CD8-positive, alpha-beta memory T cell (primary cell): Measurements from ENCODE around the gene TAF11. TPM values are rescaled to one million over a fixed set of nuclear protein-coding genes. Genes with fewer than 3 reads are reported as not detected.

ENCODE experiments used
- CTCF ChIA-PET: fragments of 350-600 bp; sonication (Branson Sonifier 250); formaldehyde crosslinking; loops from one replicate; lab custom pipeline; 2021; ENCODE audit warnings: antibody characterized with exemption; lab: Charles Lee
- POLR2A ChIA-PET: fragments of 350-600 bp; sonication (Branson Sonifier 250); formaldehyde crosslinking; loops from one replicate; lab custom pipeline; 2021; ENCODE audit warnings: antibody characterized with exemption; lab: Charles Lee
- DNase-seq, 5 donors: peaks; one replicate each; pipeline versions ENCODE4 v3.0.0 to v3.0.0-alpha.2; 2020 to 2022; ENCODE audit warnings: mixed read lengths in 1 of 5
- H3K27ac ChIP-seq: one replicate; pipeline ENCODE4 v1.7.0; 2013; ENCODE audit warnings: low read depth, mild to moderate bottlenecking, low read length, moderate library complexity
- H3K27me3 ChIP-seq: 2 replicates; pipeline ENCODE4 v1.7.0; 2013; ENCODE audit warnings: low read length, mild to moderate bottlenecking; ENCODE audit not compliant: insufficient read depth, poor library complexity, severe bottlenecking
- H3K36me3 ChIP-seq: 2 replicates; pipeline ENCODE4 v1.7.0; 2013; ENCODE audit warnings: mild to moderate bottlenecking, low read length, moderate library complexity; ENCODE audit not compliant: insufficient read depth
- H3K4me1 ChIP-seq: 2 replicates; pipeline ENCODE4 v1.7.0; 2013; ENCODE audit warnings: mild to moderate bottlenecking, low read length, moderate library complexity; ENCODE audit not compliant: insufficient read depth
- H3K4me3 ChIP-seq: 2 replicates; pipeline ENCODE4 v1.7.0; 2013; ENCODE audit warnings: mild to moderate bottlenecking, low read length
- H3K9me3 ChIP-seq: 2 replicates; pipeline ENCODE4 v1.7.0; 2013; ENCODE audit warnings: mild to moderate bottlenecking, low read length
- H3K27ac Mint-ChIP-seq, 8 donors: one replicate each; pipeline ENCODE4 v1.8.0; 2020 to 2021; ENCODE audit warnings: mixed read lengths in 8 of 8, mild to moderate bottlenecking in 6 of 8, inconsistent platforms in 3 of 8, moderate library complexity in 3 of 8
- H3K27me3 Mint-ChIP-seq, 2 donors: one replicate each; pipeline ENCODE4 v1.8.0; 2020 to 2021; ENCODE audit warnings: mixed read lengths in 2 of 2, mild to moderate bottlenecking in 1 of 2, moderate library complexity in 1 of 2
- H3K36me3 Mint-ChIP-seq, 3 donors: one replicate each; pipeline ENCODE4 v1.8.0; 2020 to 2021; ENCODE audit warnings: mixed read lengths in 3 of 3, inconsistent platforms in 1 of 3, mild to moderate bottlenecking in 1 of 3
- H3K4me1 Mint-ChIP-seq, 3 donors: one replicate each; pipeline ENCODE4 v1.8.0; 2020 to 2021; ENCODE audit warnings: mixed read lengths in 3 of 3, inconsistent platforms in 1 of 3, mild to moderate bottlenecking in 1 of 3
- H3K4me3 Mint-ChIP-seq, 7 donors: one replicate each; pipeline ENCODE4 v1.8.0; 2020 to 2021; ENCODE audit warnings: mixed read lengths in 7 of 7, mild to moderate bottlenecking in 6 of 7, moderate library complexity in 4 of 7, inconsistent platforms in 2 of 7
- H3K9me3 Mint-ChIP-seq, 5 donors: one replicate each; pipeline ENCODE4 v1.8.0; 2020 to 2022; ENCODE audit warnings: mixed read lengths in 5 of 5, mild to moderate bottlenecking in 3 of 5, moderate library complexity in 2 of 5, inconsistent platforms in 1 of 5
- polyA plus RNA-seq: library from polyadenylated mRNA; unstranded; fragments of 300-500 nt; fragmentation: Illumina TruSeq; gene quantifications from one replicate; pipeline ENCODE4 v1.2.3, GENCODE V29; 2021
- total RNA-seq, 2 experiments: library from RNA; stranded (reverse); gene quantifications; one replicate each; pipeline ENCODE4 v1.2.3, GENCODE V29; 2021

The TAF11 gene
- total and polyA plus RNA-seq, 3 experiments from 2014 or later: 19.4 to 34.1 (median 28.9) TPM

DNA sequence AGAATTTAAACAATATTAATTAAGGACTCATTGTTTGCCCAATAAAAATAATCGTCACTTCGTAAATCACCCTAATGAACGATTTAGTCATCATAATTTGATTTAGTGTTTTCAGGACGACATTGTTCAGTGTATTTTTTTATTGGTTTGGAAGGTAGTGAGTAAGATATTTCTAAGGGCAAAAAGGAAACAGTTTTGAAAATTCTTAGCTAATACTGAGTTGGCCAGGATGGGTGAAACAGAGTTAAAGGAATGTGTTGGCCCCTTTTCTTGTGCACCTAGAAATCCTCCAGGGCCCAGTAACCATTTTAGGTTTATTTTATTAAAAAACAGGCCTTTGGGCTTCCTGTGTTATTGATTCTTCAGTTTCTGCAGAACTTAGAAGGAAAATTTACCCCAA lies 26.5 kb upstream of the TAF11 start:
- Mint-ChIP-seq H3K36me3 (peaks cover 0 to 12% (median 7%) of the 10 kb centered on the region in 3 donors), H3K4me1 (peaks cover 29 to 34% (median 33%) of the 10 kb centered on the region in 3 donors), H3K4me3 (no peak overlapping the region), H3K9me3 (no peaks in the 10 kb centered on the region), H3K27ac (no peak overlapping the region), H3K27me3 (peaks cover 0 to 3% of the 10 kb centered on the region in 2 donors)
- no peaks in the 10 kb centered on the region for H3K36me3 ChIP-seq
- no peaks in the 10 kb centered on the region for H3K27me3 ChIP-seq
- DNase-seq: no peak
- no peak overlapping the region for H3K27ac ChIP-seq
- ChIA-PET CTCF (no interaction called here), POLR2A (no interaction called here)
- H3K9me3 ChIP-seq: no peaks in the 10 kb centered on the region
- no peak overlapping the region for H3K4me3 ChIP-seq
- peaks cover 17% of the 10 kb centered on the region for H3K4me1 ChIP-seq

DNA sequence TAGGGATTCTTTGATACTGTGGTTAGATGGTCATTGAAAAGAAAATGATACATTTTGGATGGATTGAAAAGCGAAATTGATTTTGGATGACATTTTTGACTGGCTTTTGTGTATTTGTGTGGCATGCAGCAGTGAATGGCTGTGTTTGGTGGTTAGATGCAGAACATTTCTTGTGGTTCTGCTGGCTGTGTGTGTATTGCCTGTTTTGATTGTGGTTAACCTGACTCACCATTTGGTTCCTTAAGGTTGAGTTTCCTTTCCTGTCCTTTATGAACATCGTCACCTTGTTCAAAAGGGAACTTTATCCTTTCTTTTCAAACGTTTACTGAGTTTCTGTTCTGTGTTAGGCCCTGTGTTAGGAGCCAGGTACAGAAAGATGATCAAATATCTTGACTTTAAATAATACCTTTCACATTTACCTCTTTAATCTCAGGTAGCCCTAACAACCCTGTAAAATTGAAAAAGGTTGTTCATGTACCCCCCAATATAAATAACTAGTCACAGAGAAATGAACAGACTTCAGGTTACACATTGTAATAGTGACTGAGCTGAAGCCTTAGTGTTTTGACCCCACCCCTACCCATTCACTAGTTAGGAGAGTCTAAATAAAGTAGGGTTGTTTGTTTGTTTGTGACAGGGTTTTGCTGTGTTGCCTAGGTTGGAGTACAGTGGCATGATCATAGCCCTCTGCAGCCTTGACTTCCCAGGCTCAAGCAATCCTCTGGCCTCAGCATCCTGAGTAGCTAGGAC lies 25.0 kb upstream of the TAF11 start:
- DNase-seq: peak in 3 of 5 donors; percentile 53 to 62 (median 59)
- peak overlapping the region in 6 of 8 donors; percentile 25 to 77 (median 54) for H3K27ac Mint-ChIP-seq
- Histone ChIP-seq H3K27ac (no peak overlapping the region), H3K4me1 (peaks cover 17% of the 10 kb centered on the region), H3K36me3 (no peaks in the 10 kb centered on the region), H3K9me3 (no peaks in the 10 kb centered on the region), H3K4me3 (peak overlapping the region; percentile 8), H3K27me3 (no peaks in the 10 kb centered on the region)
- POLR2A ChIA-PET: interaction anchor here (3.2 kb wide), 1 partner anchor 25 kb away, joined by 13 read pairs; the partner anchor contains the start of genes ANKS1A and TAF11
- H3K9me3 Mint-ChIP-seq: no peaks in the 10 kb centered on the region
- CTCF ChIA-PET: no interaction called here
- H3K36me3 Mint-ChIP-seq: peaks cover 0 to 3% (median 2%) of the 10 kb centered on the region in 3 donors
- peaks cover 29 to 35% (median 34%) of the 10 kb centered on the region in 3 donors for H3K4me1 Mint-ChIP-seq
- peaks cover 0 to 3% of the 10 kb centered on the region in 2 donors for H3K27me3 Mint-ChIP-seq
- H3K4me3 Mint-ChIP-seq: peak overlapping the region; percentile 0 to 76 (median 66)

DNA sequence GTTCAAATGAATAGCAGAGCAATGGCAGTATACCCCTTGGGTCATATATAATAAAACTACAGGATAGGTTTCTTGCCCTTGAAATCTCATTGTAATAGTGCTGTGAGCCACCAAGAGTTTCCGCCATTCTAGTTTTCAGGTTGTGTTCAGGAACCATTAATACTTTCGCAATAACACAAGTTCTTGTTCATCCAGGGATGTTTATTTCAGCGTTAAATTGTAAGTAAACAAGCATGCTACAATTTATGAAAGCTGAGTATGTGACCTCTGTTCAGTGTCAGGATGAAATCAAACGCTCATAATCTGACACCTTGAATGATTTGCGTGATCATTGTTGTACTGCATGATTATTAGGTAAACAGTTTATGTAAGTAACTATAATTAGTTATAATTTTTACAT lies 24.0 kb upstream of the TAF11 start:
- ChIA-PET CTCF (no interaction called here), POLR2A (interaction anchor here (3.2 kb wide), 1 partner anchor 24 kb away, joined by 13 read pairs; the partner anchor contains the start of genes ANKS1A and TAF11)
- H3K4me1 ChIP-seq: peaks cover 17% of the 10 kb centered on the region
- Mint-ChIP-seq H3K27me3 (peaks cover 0 to 3% of the 10 kb centered on the region in 2 donors), H3K27ac (no peak overlapping the region), H3K4me1 (peaks cover 29 to 35% (median 34%) of the 10 kb centered on the region in 3 donors), H3K9me3 (no peaks in the 10 kb centered on the region), H3K4me3 (no peak overlapping the region), H3K36me3 (no peaks in the 10 kb centered on the region)
- DNase-seq: no peak
- no peak overlapping the region for H3K27ac ChIP-seq
- H3K36me3 ChIP-seq: no peaks in the 10 kb centered on the region
- no peaks in the 10 kb centered on the region for H3K9me3 ChIP-seq
- H3K27me3 ChIP-seq: no peaks in the 10 kb centered on the region
- H3K4me3 ChIP-seq: no peak overlapping the region

GRCh38 chr6:34909320-34909883 lies 21.6 kb upstream of the TAF11 start:
- Mint-ChIP-seq H3K27me3 (peaks cover 0 to 3% of the 10 kb centered on the region in 2 donors), H3K4me1 (peaks cover 35 to 39% (median 37%) of the 10 kb centered on the region in 3 donors), H3K9me3 (no peaks in the 10 kb centered on the region), H3K27ac (peak overlapping the region in 1 of 8 donors; percentile 24), H3K36me3 (peaks cover 0 to 8% (median 0%) of the 10 kb centered on the region in 3 donors), H3K4me3 (no peak overlapping the region)
- Histone ChIP-seq H3K36me3 (no peaks in the 10 kb centered on the region), H3K27ac (no peak overlapping the region), H3K27me3 (no peaks in the 10 kb centered on the region), H3K9me3 (no peaks in the 10 kb centered on the region), H3K4me3 (no peak overlapping the region), H3K4me1 (peaks cover 17% of the 10 kb centered on the region)
- POLR2A ChIA-PET: no interaction called here
- CTCF ChIA-PET: interaction anchor here (0.9 to 1.4 kb wide), 2 partner anchors 9 to 22 kb away, joined by 3 read pairs; partner anchors contain the start of gene TAF11
- DNase-seq: no peak

DNA sequence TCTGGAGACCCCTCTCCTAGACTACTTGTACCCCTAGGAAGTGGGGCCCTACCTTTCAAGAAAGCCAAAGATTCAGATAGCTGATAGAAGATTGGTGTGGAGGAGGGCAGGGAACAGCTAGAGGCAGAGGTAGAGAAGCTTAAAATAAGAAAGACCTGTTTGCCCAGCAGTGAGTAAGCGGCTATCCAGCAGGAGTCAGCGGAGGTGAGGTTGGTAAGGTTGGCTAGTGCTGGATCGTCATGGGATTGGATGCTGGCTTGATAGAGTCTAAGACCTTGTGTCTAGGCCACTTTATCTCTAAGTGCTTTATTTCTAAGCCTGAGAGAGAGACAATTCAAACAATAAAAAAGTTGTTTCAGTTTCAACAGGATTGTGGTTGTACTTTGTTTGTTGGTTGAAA lies 20.4 kb upstream of the TAF11 start:
- CTCF ChIA-PET: no interaction called here
- Histone ChIP-seq H3K4me1 (peaks cover 14% of the 10 kb centered on the region), H3K36me3 (no peaks in the 10 kb centered on the region), H3K27ac (no peak overlapping the region), H3K9me3 (no peaks in the 10 kb centered on the region), H3K4me3 (no peak overlapping the region), H3K27me3 (no peaks in the 10 kb centered on the region)
- Mint-ChIP-seq H3K36me3 (peaks cover 0 to 8% (median 0%) of the 10 kb centered on the region in 3 donors), H3K9me3 (no peaks in the 10 kb centered on the region), H3K27ac (no peak overlapping the region), H3K4me3 (no peak overlapping the region), H3K27me3 (peaks cover 0 to 3% of the 10 kb centered on the region in 2 donors), H3K4me1 (peaks cover 31 to 34% (median 33%) of the 10 kb centered on the region in 3 donors)
- DNase-seq: no peak
- POLR2A ChIA-PET: interaction anchor here (0.6 kb wide), 1 partner anchor 340 kb away, joined by 5 read pairs; no protein-coding TSS in a partner anchor

GRCh38 chr6:34906826-34907225 lies 19.0 kb upstream of the TAF11 start:
- H3K9me3 ChIP-seq: no peaks in the 10 kb centered on the region
- H3K27me3 ChIP-seq: no peaks in the 10 kb centered on the region
- DNase-seq: no peak
- H3K4me3 ChIP-seq: no peak overlapping the region
- peaks cover under 1% of the 10 kb centered on the region for H3K4me1 ChIP-seq
- CTCF ChIA-PET: no interaction called here
- peaks cover 0 to 3% of the 10 kb centered on the region in 2 donors for H3K27me3 Mint-ChIP-seq
- POLR2A ChIA-PET: no interaction called here
- H3K4me1 Mint-ChIP-seq: peaks cover 18 to 22% (median 20%) of the 10 kb centered on the region in 3 donors
- no peak overlapping the region for H3K27ac Mint-ChIP-seq
- no peaks in the 10 kb centered on the region for H3K9me3 Mint-ChIP-seq
- no peak overlapping the region for H3K4me3 Mint-ChIP-seq
- H3K27ac ChIP-seq: no peak overlapping the region
- H3K36me3 Mint-ChIP-seq: peaks cover 0 to 10% (median 0%) of the 10 kb centered on the region in 3 donors
- H3K36me3 ChIP-seq: no peaks in the 10 kb centered on the region

- Histone ChIP-seq H3K4me1 (no peaks in the 10 kb centered on the region), H3K27ac (no peak overlapping the region), H3K27me3 (no peaks in the 10 kb centered on the region), H3K9me3 (no peaks in the 10 kb centered on the region), H3K4me3 (no peak overlapping the region), H3K36me3 (no peaks in the 10 kb centered on the region)
- Mint-ChIP-seq H3K9me3 (no peaks in the 10 kb centered on the region), H3K4me1 (peaks cover 8 to 11% (median 8%) of the 10 kb centered on the region in 3 donors), H3K27me3 (peaks cover 0 to 3% of the 10 kb centered on the region in 2 donors), H3K36me3 (peaks cover 0 to 10% (median 0%) of the 10 kb centered on the region in 3 donors), H3K4me3 (no peak overlapping the region), H3K27ac (no peak overlapping the region)
- DNase-seq: no peak
- POLR2A ChIA-PET: no interaction called here
- CTCF ChIA-PET: no interaction called here
These were observed 17.3 kb upstream of the TAF11 start for GRCh38 chr6:34904990-34905613.
